Measurements from ENCODE around the gene RBM39.

DNA sequence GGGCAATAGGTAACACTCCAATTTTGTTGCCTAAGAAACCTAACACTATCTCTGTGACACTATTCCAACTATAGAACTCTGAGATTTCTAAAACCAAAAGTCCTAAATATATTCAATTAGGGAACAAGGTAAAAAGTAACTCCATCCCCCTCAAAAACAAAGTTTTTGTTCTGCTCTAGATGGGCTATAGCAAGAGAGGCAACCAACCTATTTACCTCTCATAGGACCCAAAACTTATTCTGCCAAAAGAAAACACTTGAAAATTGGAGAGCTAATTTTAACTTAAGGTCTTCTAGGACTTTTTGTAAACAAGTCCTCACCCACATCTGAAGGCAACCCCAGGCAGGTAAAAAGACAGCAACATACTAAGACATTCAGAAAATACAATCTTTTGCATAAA, 7.7 kb downstream of the RBM39 start:
- TF ChIP-seq POLR2A (IDR thresholded peaks at IDR 0.05; ENCODE audit: low read length) (no peak), GATA1 (IDR thresholded peaks at IDR 0.05; ENCODE audit: low read depth, low read length) (no peak)
